ENCODE measurements around the gene ANKS6. TPM values are rescaled to one million over a fixed set of nuclear protein-coding genes. Genes with fewer than 3 reads are reported as not detected.
"Not testable (repeated sequence)": the region's sequence is repeated elsewhere in the genome, so short reads cannot be mapped to it uniquely, and the experiment has no call there.

Gene ANKS6
- polyA plus RNA-seq, 10 donors: 9.8 to 18.5 (median 12.7) TPM

- DNase-seq: no peak
Measured at GRCh38 chr9:98702835-98703380, 93.4 kb downstream of the ANKS6 start.

GRCh38 chr9:98702340-98702739 is 94.0 kb downstream of the ANKS6 start:
- DNase-seq: no peak

GRCh38 chr9:98701576-98701975 is 94.8 kb downstream of the ANKS6 start:
- no peak for DNase-seq

- DNase-seq: no peak
Measured at GRCh38 chr9:98700801-98701200, 95.6 kb downstream of the ANKS6 start.

- no peak for DNase-seq
Measured at GRCh38 chr9:98698856-98699255, 97.5 kb downstream of the ANKS6 start.

- DNase-seq: no peak
Measured at GRCh38 chr9:98694943-98695342, 101.4 kb downstream of the ANKS6 start.

- no peak for DNase-seq
Measured at GRCh38 chr9:98692392-98692791, 104.0 kb downstream of the ANKS6 start.

- no peak for DNase-seq
Measured at GRCh38 chr9:98691890-98692289, 104.5 kb downstream of the ANKS6 start.

- no peak for DNase-seq
Measured at GRCh38 chr9:98690686-98691085, 105.7 kb downstream of the ANKS6 start.

- DNase-seq: no peak
Measured at GRCh38 chr9:98688710-98689495, 107.5 kb downstream of the ANKS6 start.

GRCh38 chr9:98687911-98688310 is 108.4 kb downstream of the ANKS6 start:
- DNase-seq: no peak

- DNase-seq: no peak
Measured at GRCh38 chr9:98686961-98687855, 109.1 kb downstream of the ANKS6 start.

- not testable (repeated sequence) for DNase-seq
Measured at GRCh38 chr9:98684816-98685215, 111.5 kb downstream of the ANKS6 start.

Other genes with a start within 250 kb of the ANKS6 start
- 1 to 10 TPM in 5 of 10 donors, under 1 TPM in 5; 0.38 to 1.7 (median 0.95) TPM for gene GABBR2, start 87.6 kb downstream of the ANKS6 start, polyA plus RNA-seq (ENCODE audit: insufficient read length in 10 of 10)
- gene GALNT12, start 11.1 kb upstream of the ANKS6 start, polyA plus RNA-seq (ENCODE audit: insufficient read length in 10 of 10): 1 to 10 TPM; 2.3 to 6.4 (median 2.7) TPM
- 100 to 1,000 TPM; 167 to 233 (median 202) TPM for gene COL15A1, start 147.4 kb upstream of the ANKS6 start, polyA plus RNA-seq (ENCODE audit: insufficient read length in 10 of 10)